Suprapubic skin (tissue), 4 donors: ENCODE results near the gene C1orf56. TPM values are rescaled to one million over a fixed set of nuclear protein-coding genes. Genes with fewer than 3 reads are reported as not detected.

Experiments used
- DNase-seq, 2 donors: peaks; one replicate each; pipeline ENCODE4 v3.0.0-alpha.2; 2019; ENCODE audit warnings: low spot score in 2 of 2
- H3K27ac ChIP-seq: fragments of 200-600 bp; sonication (generic); one replicate; pipeline ENCODE4 v1.5.1; 2019
- H3K27me3 ChIP-seq: fragments of 200-600 bp; sonication (generic); one replicate; pipeline ENCODE4 v1.5.1; 2019
- H3K36me3 ChIP-seq: fragments of 200-600 bp; sonication (generic); one replicate; pipeline ENCODE4 v1.5.1; 2019
- H3K4me1 ChIP-seq: fragments of 200-600 bp; sonication (generic); one replicate; pipeline ENCODE4 v1.5.1; 2019
- H3K4me3 ChIP-seq: fragments of 200-600 bp; sonication (generic); one replicate; pipeline ENCODE4 v1.5.1; 2019; ENCODE audit warnings: mild to moderate bottlenecking
- H3K9me3 ChIP-seq: fragments of 200-600 bp; sonication (generic); one replicate; pipeline ENCODE4 v1.5.1; 2019
- EP300 ChIP-seq: sonication (generic); formaldehyde crosslinking; IDR thresholded peaks from one replicate; pipeline ENCODE4 v1.6.1; 2017; ENCODE audit warnings: antibody characterized with exemption
- POLR2A ChIP-seq, 2 donors: fragments of 450-650 bp; IDR thresholded peaks; one replicate each; pipeline ENCODE4 v1.6.1; 2017; ENCODE audit warnings: antibody characterized with exemption in 2 of 2, mild to moderate bottlenecking in 2 of 2, moderate library complexity in 2 of 2
- POLR2AphosphoS5 ChIP-seq, 3 donors: sonication (generic); formaldehyde crosslinking; IDR thresholded peaks; one replicate each; pipeline ENCODE4 v1.6.1; 2017; ENCODE audit warnings: antibody characterized with exemption in 3 of 3
- WGBS: methylation state at CpG from one replicate; pipeline ENCODE4 v1.1.5; 2018; 5-methylcytosine and 5-hydroxymethylcytosine counted together
- total RNA-seq, 4 donors: library from RNA; depleted of rRNA; stranded (reverse); fragments of >200 nt; gene quantifications; one replicate each; pipeline ENCODE4 v1.1.0, GENCODE V29; 2016
- TF ChIP-seq, protein P1 (sequence below), 2 donors: fragments of 200-600 bp in 1 of 2; fragments of 450-650 bp in 1 of 2; sonication (generic) in 1 of 2; IDR thresholded peaks; one replicate each; pipeline ENCODE4 v1.5.1; 2016 to 2019; ENCODE audit warnings: antibody characterized with exemption in 2 of 2, mild to moderate bottlenecking in 1 of 2, moderate library complexity in 1 of 2

The C1orf56 gene
- total RNA-seq, 4 donors from 2014 or later, result 2.7 to 4.7 (median 3.9) TPM

- TF ChIP-seq POLR2AphosphoS5 (IDR thresholded peaks at IDR 0.05), result peak in 2 of 3 donors; percentile 58 to 66
- TF ChIP-seq, protein P1, sequence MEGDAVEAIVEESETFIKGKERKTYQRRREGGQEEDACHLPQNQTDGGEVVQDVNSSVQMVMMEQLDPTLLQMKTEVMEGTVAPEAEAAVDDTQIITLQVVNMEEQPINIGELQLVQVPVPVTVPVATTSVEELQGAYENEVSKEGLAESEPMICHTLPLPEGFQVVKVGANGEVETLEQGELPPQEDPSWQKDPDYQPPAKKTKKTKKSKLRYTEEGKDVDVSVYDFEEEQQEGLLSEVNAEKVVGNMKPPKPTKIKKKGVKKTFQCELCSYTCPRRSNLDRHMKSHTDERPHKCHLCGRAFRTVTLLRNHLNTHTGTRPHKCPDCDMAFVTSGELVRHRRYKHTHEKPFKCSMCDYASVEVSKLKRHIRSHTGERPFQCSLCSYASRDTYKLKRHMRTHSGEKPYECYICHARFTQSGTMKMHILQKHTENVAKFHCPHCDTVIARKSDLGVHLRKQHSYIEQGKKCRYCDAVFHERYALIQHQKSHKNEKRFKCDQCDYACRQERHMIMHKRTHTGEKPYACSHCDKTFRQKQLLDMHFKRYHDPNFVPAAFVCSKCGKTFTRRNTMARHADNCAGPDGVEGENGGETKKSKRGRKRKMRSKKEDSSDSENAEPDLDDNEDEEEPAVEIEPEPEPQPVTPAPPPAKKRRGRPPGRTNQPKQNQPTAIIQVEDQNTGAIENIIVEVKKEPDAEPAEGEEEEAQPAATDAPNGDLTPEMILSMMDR (IDR thresholded peaks at IDR 0.05), result no peak
- H3K4me3 ChIP-seq, result peak overlapping the region; percentile 85
- peak overlapping the region; percentile 95 for H3K27ac ChIP-seq
- no peaks in the 10 kb centered on the region for H3K27me3 ChIP-seq
- WGBS, result 0% methylated on average over 10 of the region's 10 CpGs
- H3K4me1 ChIP-seq, result peaks cover 45% of the 10 kb centered on the region
- DNase-seq, result peak; percentile 83 to 85
- no peaks in the 10 kb centered on the region for H3K9me3 ChIP-seq
- H3K36me3 ChIP-seq, result peaks cover 24% of the 10 kb centered on the region
Measured at GRCh38 chr1:151058692-151059091, 11.1 kb downstream of the C1orf56 start.

DNA sequence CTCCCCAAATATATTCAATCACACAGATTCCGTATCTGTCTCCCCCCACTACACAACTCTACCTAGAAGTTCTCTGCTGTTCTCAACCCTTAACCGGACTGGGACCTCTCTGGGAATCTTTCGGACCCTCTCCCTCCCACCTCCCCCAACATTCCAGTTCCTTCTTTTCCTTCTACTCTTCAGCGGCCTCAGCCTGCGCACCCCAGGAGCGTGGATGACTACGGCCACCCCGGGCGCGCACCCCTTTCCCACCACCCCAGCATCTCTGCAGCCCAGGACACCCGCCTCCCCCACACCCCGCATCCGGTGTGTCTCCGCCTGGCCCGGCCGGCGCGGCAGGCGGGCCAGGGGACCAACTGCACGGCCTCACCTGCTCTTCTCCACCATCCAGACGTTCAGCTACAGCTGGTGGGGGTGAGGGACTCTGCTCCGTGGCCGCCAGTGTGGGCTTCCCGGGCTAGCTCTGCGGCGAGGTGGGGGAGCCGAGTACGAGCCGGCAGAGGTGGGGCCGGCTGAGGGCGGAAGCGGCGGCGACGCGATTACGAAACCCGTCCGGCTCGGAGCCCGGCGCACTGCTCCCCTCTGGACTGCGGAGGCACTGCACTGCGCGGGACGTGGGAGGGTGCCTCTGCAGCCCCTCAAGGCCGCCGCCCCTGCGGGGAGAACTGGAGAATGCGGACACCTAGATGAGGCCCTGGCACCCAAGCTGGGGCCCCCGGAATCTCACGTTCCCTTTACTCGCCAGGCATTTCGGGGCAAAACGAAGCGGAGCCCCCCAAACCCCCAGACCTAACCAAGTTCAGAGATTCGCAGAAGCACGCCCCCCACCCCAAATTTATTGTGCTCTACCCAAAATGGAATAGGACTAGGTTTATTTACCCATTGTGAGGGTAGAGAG is 11.8 kb downstream of the C1orf56 start, which contains the start of gene CDC42SE1:
Gene CDC42SE1, minus strand, starts transcription at position 514 of the 898 bp plus-strand sequence. CDS start 3,892 bp downstream, outside the sequence.
- Histone ChIP-seq H3K36me3 (peaks cover 17% of the 10 kb centered on the region), H3K9me3 (no peaks in the 10 kb centered on the region), H3K4me3 (peak within 1 kb of the TSS; percentile 85), H3K4me1 (peaks cover 45% of the 10 kb centered on the region), H3K27me3 (no peaks in the 10 kb centered on the region), H3K27ac (peak within 1 kb of the TSS; percentile 95)
- DNase-seq, result peak; percentile 90 to 91
- under 1% methylated on average over 53 of the region's 58 CpGs for WGBS
- TF ChIP-seq, protein P1 (IDR thresholded peaks at IDR 0.05), result peak; percentile 67 to 97
- no peak for TF ChIP-seq EP300
- TF ChIP-seq POLR2AphosphoS5 (IDR thresholded peaks at IDR 0.05), result peak in 2 of 3 donors; percentile 86 to 88
- peak in 1 of 2 donors; percentile 85 for TF ChIP-seq POLR2A (IDR thresholded peaks at IDR 0.05)

GRCh38 chr1:151060007-151060656 is 12.6 kb downstream of the C1orf56 start, which contains the start of gene MLLT11:
MLLT11 (plus strand) TSS chr1:151060397; CDS start chr1:151067225, 6,828 bp downstream.
- Histone ChIP-seq H3K27me3 (no peaks in the 10 kb centered on the region), H3K9me3 (no peaks in the 10 kb centered on the region), H3K36me3 (peaks cover 10% of the 10 kb centered on the region), H3K4me1 (peaks cover 45% of the 10 kb centered on the region), H3K4me3 (peak within 1 kb of the TSS; percentile 85), H3K27ac (peak within 1 kb of the TSS; percentile 95)
- 4% methylated on average over 15 of the region's 15 CpGs for WGBS
- TF ChIP-seq, protein P1 (IDR thresholded peaks at IDR 0.05), result no peak
- TF ChIP-seq EP300 (no peak), POLR2AphosphoS5 (IDR thresholded peaks at IDR 0.05) (no peak), POLR2A (IDR thresholded peaks at IDR 0.05) (no peak)
- DNase-seq, result no peak

- WGBS, result 59% methylated on average over 4 of the region's 4 CpGs
Measured at GRCh38 chr1:151060657-151061421, 13.3 kb downstream of the C1orf56 start.

More at GRCh38 chr1:151060657-151061421, 13.3 kb downstream of the C1orf56 start:
- Histone ChIP-seq H3K4me1 (peaks cover 39% of the 10 kb centered on the region), H3K9me3 (no peaks in the 10 kb centered on the region), H3K36me3 (peaks cover 2% of the 10 kb centered on the region), H3K4me3 (peak overlapping the region; percentile 85), H3K27me3 (no peaks in the 10 kb centered on the region), H3K27ac (no peak overlapping the region)
- DNase-seq, result no peak
- TF ChIP-seq POLR2AphosphoS5 (IDR thresholded peaks at IDR 0.05), result no peak
- TF ChIP-seq, protein P1 (IDR thresholded peaks at IDR 0.05), result no peak
- TF ChIP-seq EP300, result no peak
- TF ChIP-seq POLR2A (IDR thresholded peaks at IDR 0.05), result no peak
